Hepatocyte (in vitro differentiated cells): Measurements from ENCODE around the gene KCNK1.

ENCODE experiments used
- CTCF ChIP-seq: fragments of 200-600 bp; sonication (generic); IDR thresholded peaks from 2 replicates; pipeline ENCODE4 v1.5.1; 2016; ENCODE audit warnings: antibody characterized with exemption, mild to moderate bottlenecking; ENCODE audit not compliant: poor library complexity
- EZH2 ChIP-seq: fragments of 200-600 bp; sonication (generic); IDR thresholded peaks from 2 replicates; pipeline ENCODE4 v1.6.1; 2016; ENCODE audit warnings: antibody characterized with exemption, mild to moderate bottlenecking, borderline replicate concordance

- no peak for TF ChIP-seq CTCF
- no peak for TF ChIP-seq EZH2
Observed at GRCh38 chr1:233677690-233678354, 63.9 kb downstream of the KCNK1 start.
